Retinal pigment epithelial cell (primary cell): Measurements from ENCODE around the gene FMNL2.
"Not testable (repeated sequence)": the region's sequence is repeated elsewhere in the genome, so short reads cannot be mapped to it uniquely, and the experiment has no call there.

ENCODE experiments used
- DNase-seq: peaks from one replicate; pipeline ENCODE4 v3.0.0-alpha.2; 2010; ENCODE audit warnings: low read depth
- H3K4me3 ChIP-seq: 2 replicates; pipeline ENCODE4 v1.5.1; 2011; ENCODE audit warnings: mild to moderate bottlenecking, low read length, control low read depth, moderate library complexity
- TF ChIP-seq, protein P1 (sequence below): conservative IDR thresholded peaks from 2 replicates; pipeline ENCODE4 v1.5.1; 2011; ENCODE audit warnings: low read depth, low read length, control low read depth, inconsistent platforms

The FMNL2 gene

GRCh38 chr2:152520759-152521158 lies 185.8 kb downstream of the FMNL2 start:
- DNase-seq = no peak
- TF ChIP-seq, protein P1, sequence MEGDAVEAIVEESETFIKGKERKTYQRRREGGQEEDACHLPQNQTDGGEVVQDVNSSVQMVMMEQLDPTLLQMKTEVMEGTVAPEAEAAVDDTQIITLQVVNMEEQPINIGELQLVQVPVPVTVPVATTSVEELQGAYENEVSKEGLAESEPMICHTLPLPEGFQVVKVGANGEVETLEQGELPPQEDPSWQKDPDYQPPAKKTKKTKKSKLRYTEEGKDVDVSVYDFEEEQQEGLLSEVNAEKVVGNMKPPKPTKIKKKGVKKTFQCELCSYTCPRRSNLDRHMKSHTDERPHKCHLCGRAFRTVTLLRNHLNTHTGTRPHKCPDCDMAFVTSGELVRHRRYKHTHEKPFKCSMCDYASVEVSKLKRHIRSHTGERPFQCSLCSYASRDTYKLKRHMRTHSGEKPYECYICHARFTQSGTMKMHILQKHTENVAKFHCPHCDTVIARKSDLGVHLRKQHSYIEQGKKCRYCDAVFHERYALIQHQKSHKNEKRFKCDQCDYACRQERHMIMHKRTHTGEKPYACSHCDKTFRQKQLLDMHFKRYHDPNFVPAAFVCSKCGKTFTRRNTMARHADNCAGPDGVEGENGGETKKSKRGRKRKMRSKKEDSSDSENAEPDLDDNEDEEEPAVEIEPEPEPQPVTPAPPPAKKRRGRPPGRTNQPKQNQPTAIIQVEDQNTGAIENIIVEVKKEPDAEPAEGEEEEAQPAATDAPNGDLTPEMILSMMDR = no peak
- no peak overlapping the region for H3K4me3 ChIP-seq

- H3K4me3 ChIP-seq, DNase-seq: not testable (repeated sequence)
These were observed 187.5 kb downstream of the FMNL2 start for GRCh38 chr2:152522446-152522845.

- no peak for DNase-seq
- H3K4me3 ChIP-seq = no peak overlapping the region
- TF ChIP-seq, protein P1 = no peak
These were observed 188.1 kb downstream of the FMNL2 start for GRCh38 chr2:152523091-152523490.

- H3K4me3 ChIP-seq = no peak overlapping the region
- TF ChIP-seq, protein P1 = no peak
- DNase-seq = no peak
These were observed 190.4 kb downstream of the FMNL2 start for GRCh38 chr2:152525277-152525838.

- no peak for DNase-seq
- TF ChIP-seq, protein P1 = no peak
- no peak overlapping the region for H3K4me3 ChIP-seq
These were observed 194.6 kb downstream of the FMNL2 start for GRCh38 chr2:152529420-152530115.

DNA sequence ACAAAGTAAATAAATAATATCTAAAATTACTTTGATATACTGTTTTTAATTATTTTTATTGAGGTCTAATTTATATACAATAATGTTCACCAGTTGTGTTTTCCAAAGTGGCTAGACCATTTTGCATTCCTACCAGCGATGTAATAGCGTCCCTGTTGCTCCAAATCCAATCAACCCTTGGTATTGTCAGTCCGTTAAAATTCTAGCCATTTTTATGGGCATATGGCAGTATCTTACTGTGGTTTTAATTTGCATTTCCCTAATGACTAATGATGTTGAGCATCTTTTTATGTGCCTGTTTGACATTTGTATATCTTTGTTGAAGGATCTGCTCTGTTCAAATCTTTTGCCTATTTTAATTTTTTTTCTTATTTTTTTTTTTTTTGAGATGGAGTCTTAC lies 197.3 kb downstream of the FMNL2 start:
- no peak for DNase-seq
- no peak overlapping the region for H3K4me3 ChIP-seq
- TF ChIP-seq, protein P1 = no peak

- no peak overlapping the region for H3K4me3 ChIP-seq
- DNase-seq = no peak
- TF ChIP-seq, protein P1 = no peak
These were observed 199.6 kb downstream of the FMNL2 start for GRCh38 chr2:152534460-152535135.
